ENCODE measurements around the gene YOD1.

YOD1 gene

GRCh38 chr1:207024202-207025145 is 26.5 kb downstream of the YOD1 start:
- DNase-seq, result no peak

- no peak for DNase-seq
These were observed 27.9 kb downstream of the YOD1 start for GRCh38 chr1:207022996-207023679.

- no peak for DNase-seq
These were observed 29.0 kb downstream of the YOD1 start for GRCh38 chr1:207021876-207022596.

- no peak for DNase-seq
These were observed 29.7 kb downstream of the YOD1 start for GRCh38 chr1:207021139-207021861.

GRCh38 chr1:207020709-207021107 is 30.3 kb downstream of the YOD1 start:
- DNase-seq, result no peak

GRCh38 chr1:207020065-207020708 is 30.8 kb downstream of the YOD1 start:
- no peak for DNase-seq

- DNase-seq, result no peak
These were observed 31.3 kb downstream of the YOD1 start for GRCh38 chr1:207019661-207020060.

GRCh38 chr1:207019161-207019560 is 31.8 kb downstream of the YOD1 start:
- DNase-seq, result no peak

GRCh38 chr1:207018707-207019106 is 32.3 kb downstream of the YOD1 start:
- DNase-seq, result no peak

GRCh38 chr1:207017615-207018559 is 33.1 kb downstream of the YOD1 start:
- no peak for DNase-seq

GRCh38 chr1:207015791-207016190 is 35.2 kb downstream of the YOD1 start:
- DNase-seq, result no peak

- no peak for DNase-seq
These were observed 36.3 kb downstream of the YOD1 start for GRCh38 chr1:207014728-207015127.

- DNase-seq, result no peak
These were observed 37.5 kb downstream of the YOD1 start for GRCh38 chr1:207013321-207014085.

GRCh38 chr1:207010726-207011125 is 40.3 kb downstream of the YOD1 start:
- no peak for DNase-seq

GRCh38 chr1:207009945-207010344 is 41.1 kb downstream of the YOD1 start:
- DNase-seq, result no peak

- DNase-seq, result no peak
These were observed 41.7 kb downstream of the YOD1 start for GRCh38 chr1:207009182-207009850.

GRCh38 chr1:207007352-207008033 is 43.5 kb downstream of the YOD1 start:
- no peak for DNase-seq

GRCh38 chr1:207006914-207007313 is 44.1 kb downstream of the YOD1 start:
- no peak for DNase-seq

- DNase-seq, result no peak
These were observed 44.9 kb downstream of the YOD1 start for GRCh38 chr1:207006083-207006482.

All from NCI-H187 treated with DMSO at 0.1 percent for 48 hours (cell line).